Activated gamma-delta T cell (primary cell): ENCODE data around the gene ADGB.

Experiments
- DNase-seq: peaks from one replicate; lab custom pipeline; 2025; lab: John Stamatoyannopoulos, UW

Gene ADGB

DNA sequence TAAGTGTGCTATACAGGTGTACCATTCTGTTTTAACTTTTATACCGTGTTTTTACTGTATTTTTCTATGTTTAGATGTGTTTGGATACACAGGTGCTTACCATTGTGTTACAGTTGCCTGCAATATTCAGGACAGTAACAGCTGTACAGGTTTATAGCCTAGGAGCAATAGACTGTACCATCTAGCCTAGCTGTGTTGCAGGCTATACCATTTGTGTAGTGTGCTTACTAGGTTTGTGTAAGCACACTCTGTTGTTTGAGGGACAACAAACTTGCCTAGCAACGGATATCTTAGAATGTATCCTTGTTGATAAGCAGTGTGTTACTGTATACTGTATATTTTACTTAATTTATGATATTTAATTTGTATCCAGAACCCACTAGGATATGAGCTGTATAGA lies 35.2 kb downstream of the ADGB start:
- DNase-seq: no peak

GRCh38 chr6:146635165-146635564 lies 36.4 kb downstream of the ADGB start:
- no peak for DNase-seq

DNA sequence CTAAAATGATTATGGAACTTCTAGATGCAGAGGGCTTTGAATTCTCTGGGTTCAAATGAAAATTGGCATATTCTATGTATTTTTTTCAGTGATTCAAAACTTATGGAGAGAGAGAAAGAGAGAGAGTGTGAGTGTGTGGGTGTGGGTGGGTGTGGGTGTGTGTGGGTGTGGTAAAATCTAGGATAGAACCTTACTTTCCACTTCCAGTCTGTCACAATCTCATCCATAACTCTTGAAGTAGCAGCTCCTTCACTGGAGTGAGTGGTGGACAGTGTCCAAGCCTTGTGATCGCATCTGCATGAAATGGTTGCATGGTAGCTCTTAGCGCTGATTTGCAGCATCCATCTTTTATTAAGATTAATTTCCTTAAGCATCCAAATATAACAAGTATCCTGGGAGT lies 37.7 kb downstream of the ADGB start:
- no peak for DNase-seq

DNA sequence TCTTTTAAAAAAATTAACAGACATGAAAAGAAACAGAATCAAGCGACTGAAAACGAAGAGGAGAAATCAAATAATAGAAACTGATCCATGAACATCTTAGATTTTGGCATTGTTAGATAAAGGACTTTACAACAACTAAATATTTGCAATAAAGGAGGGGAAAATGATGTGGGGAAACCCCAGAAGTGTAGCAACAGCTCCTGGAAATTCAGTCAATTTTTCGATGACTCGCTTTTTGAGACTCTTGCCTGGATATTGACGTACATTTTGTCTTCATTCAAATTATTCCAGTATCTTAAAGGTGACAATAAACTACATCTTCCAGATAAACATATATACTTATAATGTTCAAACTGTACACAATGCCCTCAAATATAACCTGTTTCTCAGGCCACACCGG lies 44.1 kb downstream of the ADGB start:
- no peak for DNase-seq

GRCh38 chr6:146650799-146651481 lies 52.2 kb downstream of the ADGB start:
- no peak for DNase-seq

DNA sequence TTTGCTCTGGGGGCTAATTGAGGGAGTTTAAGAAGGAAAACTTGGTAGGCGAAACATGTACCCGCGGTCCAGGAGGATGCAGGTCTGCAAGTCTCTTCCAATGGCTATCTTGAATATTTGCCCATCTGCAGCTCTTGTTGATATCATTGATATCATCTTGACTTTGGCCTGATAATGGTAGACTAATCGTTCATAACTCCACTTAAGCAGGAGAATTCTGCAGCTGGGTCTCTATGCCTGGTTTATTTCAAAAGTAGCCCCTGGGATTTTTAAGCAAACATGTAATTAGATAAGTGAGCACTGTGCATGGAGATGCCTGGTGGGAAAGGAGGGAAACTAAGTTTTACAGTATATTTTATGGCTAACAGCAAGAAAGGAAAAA lies 52.7 kb downstream of the ADGB start:
- no peak for DNase-seq

DNA sequence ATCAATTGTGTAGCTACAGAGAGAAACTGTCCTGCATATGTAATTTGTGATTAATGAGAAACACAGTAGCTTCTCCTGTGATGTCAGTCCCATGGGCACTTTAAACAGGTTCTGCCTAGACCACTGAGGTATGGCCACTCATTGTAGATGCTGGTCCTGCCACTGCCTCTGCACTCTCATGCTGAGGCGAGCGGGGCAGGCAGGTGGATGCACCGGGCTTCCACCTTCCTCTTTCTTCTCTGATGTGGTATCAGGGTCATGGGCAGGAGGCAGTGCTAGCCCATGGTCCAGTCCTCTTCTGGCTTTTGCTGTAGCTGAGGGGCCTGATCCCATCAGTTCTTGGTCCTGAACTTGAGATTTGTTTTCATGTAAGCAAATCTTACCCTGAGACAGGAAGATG lies 58.7 kb downstream of the ADGB start:
- no peak for DNase-seq

- DNase-seq: no peak
Observed at GRCh38 chr6:146664871-146665360, 66.1 kb downstream of the ADGB start.

DNA sequence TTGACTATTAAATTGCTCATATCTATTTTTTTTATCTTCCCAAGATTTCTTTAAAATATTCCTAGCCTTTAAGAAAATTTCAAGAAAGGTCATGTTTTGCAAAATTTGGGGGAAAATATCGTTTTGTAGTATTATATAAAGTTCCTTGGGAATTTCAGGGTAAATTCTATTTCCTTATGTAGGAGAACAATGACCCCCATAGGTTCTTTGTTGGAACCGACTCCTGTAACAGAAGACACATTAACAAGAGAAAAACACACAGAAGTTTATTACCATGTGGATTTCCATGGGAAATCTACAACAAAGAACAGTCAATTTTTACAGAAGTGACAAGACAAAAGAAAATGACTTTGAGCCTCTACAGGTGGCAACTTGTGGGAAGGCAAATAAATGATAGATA lies 68.1 kb downstream of the ADGB start:
- no peak for DNase-seq

GRCh38 chr6:146670161-146670560 lies 71.4 kb downstream of the ADGB start:
- no peak for DNase-seq

GRCh38 chr6:146673069-146673468 lies 74.3 kb downstream of the ADGB start:
- no peak for DNase-seq

- DNase-seq: no peak
Observed at GRCh38 chr6:146679386-146679785, 80.6 kb downstream of the ADGB start.

GRCh38 chr6:146682919-146683318 lies 84.1 kb downstream of the ADGB start:
- no peak for DNase-seq

- DNase-seq: no peak
Observed at GRCh38 chr6:146689806-146690205, 91.0 kb downstream of the ADGB start.

DNA sequence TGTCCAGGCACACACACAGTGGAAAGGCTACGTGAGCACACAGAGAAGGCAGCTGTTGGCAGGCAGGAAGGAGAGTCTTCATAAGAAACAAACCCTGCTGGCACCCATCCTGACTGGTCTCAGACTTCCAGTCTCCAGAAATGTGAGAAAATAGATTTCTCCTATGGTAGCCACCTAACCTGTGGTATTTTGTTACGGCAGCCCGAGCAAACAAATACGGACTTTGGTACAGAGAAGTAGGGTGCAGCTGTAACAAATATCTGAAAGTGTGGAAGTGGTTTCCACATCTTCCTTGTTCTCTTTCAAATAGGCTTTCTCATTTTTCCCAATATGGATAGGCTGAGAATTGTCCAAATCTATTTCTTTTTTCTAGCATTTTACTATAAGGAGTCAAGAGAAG lies 94.6 kb downstream of the ADGB start:
- DNase-seq: no peak

DNA sequence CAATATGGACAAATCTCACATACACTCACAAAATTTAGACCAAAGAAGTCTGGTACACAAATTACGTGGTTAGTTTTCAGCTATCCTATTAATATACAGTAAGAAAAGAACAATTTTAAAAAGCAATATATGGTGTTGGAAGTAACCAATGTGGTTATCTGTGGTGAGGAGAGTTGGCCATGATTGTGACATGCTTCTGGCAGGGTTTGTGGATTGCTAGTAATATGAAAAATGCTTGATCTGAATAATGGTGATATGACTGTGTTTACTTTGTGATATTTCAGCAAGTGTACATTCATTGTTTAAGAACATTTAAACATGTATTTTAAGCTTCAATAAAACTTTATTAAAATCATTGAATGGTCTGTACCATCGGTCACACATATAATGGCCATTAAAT lies 99.1 kb downstream of the ADGB start:
- no peak for DNase-seq

- DNase-seq: no peak
Observed at GRCh38 chr6:146700078-146700686, 101.4 kb downstream of the ADGB start.

- DNase-seq: no peak
Observed at GRCh38 chr6:146701632-146702031, 102.9 kb downstream of the ADGB start.

DNA sequence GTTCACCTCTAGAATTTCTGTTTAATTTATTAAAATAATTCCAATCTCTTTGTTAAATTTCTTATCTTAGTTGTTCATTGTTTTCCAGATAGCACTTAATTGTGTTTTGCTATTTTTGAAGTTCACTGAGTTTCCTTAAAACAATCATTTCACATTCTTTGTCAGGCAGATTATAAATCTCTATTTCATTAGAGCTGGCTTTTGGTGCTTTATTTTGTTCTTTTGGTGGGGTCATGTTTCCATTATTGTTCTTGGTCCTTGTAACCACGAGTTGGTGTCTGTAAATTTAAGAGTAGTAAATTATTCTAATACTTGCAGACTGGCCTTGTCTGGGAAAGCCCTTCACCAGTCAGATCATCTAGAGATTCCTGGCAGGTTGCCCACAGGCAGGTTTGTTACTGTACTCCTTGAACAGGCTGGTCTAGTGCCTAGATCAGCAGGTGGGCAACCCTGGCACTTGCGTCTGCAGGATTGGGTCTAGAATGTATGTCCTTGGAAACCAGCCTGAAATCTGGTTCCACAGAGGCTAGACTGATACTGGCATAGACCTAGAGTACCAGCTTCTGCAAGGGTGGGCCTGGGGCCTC lies 110.4 kb downstream of the ADGB start:
- no peak for DNase-seq

DNA sequence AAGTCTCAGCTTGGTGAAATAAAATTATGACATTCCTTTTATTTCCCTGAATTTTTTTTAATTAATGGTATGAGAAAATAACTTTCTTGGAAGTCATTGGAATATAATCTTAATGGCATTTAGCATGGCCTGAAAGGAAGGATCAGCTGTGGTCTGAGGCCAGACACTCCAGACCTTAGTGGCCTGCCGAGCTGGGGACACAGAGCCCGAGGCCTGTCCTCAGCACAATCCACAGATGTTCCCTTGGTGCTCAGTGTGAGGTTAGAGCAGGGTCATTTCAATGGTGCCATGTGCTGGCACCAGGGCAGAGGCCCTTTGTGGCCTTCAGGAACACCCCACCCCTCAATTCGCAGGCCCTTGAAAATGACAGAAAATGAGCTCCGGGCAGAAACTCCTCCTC lies 120.6 kb downstream of the ADGB start:
- DNase-seq: no peak

- DNase-seq: no peak
Observed at GRCh38 chr6:146739696-146740095, 140.9 kb downstream of the ADGB start.

- no peak for DNase-seq
Observed at GRCh38 chr6:146741609-146742008, 142.8 kb downstream of the ADGB start.

DNA sequence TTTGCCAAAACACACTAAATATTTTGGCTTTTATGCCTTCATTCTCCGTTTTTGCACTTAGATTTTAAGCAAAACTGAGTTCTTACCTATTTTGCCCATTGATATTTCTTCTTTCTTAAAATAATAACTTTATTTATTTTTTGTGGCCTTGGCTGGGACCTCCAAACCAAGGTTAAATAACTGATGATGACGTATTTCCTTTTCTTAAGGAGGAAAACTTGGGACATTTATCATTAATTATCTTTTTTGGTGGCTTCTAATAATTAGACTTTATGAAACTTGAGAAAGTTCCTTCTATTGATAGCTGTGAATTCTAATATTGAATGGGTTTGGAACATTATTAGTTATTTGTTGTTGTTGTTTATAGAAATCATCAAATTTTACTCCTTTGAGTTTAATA lies 154.5 kb downstream of the ADGB start:
- no peak for DNase-seq

DNA sequence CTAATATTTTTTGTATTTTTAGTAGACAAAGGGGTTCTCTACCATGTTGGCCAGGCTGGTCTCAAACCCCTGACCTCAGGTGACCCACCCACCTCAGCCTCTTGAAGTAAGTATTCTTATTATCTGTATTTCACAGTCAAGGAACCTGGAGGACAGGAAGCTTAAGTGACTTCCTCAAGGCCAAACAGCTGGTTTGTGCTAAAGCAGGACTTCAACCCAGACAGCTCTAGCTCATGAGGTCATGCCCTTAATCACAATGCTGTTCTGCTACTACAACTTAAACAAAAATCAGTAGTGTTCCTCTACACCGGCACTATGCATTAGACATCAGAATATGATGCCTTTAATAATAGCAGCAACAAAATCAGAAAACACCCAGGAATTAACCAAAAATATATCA lies 168.9 kb downstream of the ADGB start:
- no peak for DNase-seq
